Right lobe of liver (tissue), 4 donors: ENCODE measurements around the gene OBSL1.

Source experiments
- POLR2A ChIP-seq: fragments of 450-650 bp; IDR thresholded peaks from one replicate; pipeline ENCODE4 v1.6.1; 2017; ENCODE audit warnings: antibody characterized with exemption, mild to moderate bottlenecking
- TF ChIP-seq, protein P1 (sequence below), 4 donors: fragments of 200-600 bp in 3 of 4; fragments of 450-650 bp in 1 of 4; IDR thresholded peaks; one replicate each; pipeline versions ENCODE4 v1.5.1 to v1.8.0; 2016 to 2022; ENCODE audit warnings: antibody characterized with exemption in 4 of 4, mild to moderate bottlenecking in 2 of 4
- donor health status: DM: no; HTN: no; CAD: no.
- donor health status: DM: no; HTN: no; CAD: no.
- donor health status: DM: no; HTN: yes; CAD: no.

DNA sequence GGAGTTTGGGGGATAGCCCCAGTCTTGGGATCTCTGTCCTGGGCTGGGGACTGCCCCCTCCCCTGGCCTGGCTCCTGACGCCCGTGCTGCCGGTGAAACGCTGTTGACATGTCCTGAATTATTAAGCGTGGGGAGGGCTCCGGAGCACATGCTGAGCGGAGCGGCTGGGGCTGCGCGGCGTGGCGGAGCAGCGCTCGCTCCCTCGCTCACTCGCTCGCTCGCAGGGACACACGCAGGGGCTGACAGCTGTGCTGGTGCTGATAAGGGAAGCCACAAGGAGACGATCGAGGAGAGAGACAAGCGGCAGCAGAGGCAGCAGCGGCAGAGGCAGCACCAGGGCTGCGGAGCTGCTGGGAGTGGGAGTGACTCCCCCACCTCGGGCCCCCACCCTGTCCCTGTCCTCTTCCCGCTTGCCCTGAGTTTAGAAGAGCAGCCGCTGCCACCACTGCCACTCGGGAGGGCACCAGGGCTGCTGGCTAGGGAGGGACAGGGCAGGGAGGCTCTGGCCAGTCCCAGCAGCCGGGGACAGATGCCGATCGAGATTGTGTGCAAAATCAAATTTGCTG lies 57.1 kb downstream of the OBSL1 start, which contains the start of gene ASIC4:
- TF ChIP-seq POLR2A, result no peak
- TF ChIP-seq, protein P1, sequence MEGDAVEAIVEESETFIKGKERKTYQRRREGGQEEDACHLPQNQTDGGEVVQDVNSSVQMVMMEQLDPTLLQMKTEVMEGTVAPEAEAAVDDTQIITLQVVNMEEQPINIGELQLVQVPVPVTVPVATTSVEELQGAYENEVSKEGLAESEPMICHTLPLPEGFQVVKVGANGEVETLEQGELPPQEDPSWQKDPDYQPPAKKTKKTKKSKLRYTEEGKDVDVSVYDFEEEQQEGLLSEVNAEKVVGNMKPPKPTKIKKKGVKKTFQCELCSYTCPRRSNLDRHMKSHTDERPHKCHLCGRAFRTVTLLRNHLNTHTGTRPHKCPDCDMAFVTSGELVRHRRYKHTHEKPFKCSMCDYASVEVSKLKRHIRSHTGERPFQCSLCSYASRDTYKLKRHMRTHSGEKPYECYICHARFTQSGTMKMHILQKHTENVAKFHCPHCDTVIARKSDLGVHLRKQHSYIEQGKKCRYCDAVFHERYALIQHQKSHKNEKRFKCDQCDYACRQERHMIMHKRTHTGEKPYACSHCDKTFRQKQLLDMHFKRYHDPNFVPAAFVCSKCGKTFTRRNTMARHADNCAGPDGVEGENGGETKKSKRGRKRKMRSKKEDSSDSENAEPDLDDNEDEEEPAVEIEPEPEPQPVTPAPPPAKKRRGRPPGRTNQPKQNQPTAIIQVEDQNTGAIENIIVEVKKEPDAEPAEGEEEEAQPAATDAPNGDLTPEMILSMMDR (IDR thresholded peaks at IDR 0.05), result no peak
